ENCODE measurements around the gene STIM1.
"Not testable (repeated sequence)": the region's sequence is repeated elsewhere in the genome, so short reads cannot be mapped to it uniquely, and the experiment has no call there.

Gene STIM1

DNA sequence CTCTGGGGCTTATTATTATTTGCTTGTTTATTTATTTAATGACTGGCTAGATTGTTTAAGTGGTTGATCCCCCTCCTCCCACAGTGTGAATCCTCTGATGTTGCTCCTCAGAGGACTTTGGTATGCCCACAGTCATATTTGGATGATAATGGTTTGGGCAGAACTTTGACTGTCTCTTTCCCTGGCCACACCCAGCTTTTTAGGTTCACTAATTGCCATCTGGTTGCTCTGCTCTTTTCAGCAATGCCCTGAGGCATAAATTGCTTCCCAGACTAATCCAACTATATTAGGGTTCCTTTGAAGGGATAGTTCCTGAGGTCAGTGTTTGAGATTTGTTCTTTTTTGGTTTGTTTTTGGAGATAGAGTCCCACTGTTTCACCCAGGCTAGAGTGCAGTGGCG lies 139.8 kb downstream of the STIM1 start (continued):
- TF ChIP-seq, protein P1, sequence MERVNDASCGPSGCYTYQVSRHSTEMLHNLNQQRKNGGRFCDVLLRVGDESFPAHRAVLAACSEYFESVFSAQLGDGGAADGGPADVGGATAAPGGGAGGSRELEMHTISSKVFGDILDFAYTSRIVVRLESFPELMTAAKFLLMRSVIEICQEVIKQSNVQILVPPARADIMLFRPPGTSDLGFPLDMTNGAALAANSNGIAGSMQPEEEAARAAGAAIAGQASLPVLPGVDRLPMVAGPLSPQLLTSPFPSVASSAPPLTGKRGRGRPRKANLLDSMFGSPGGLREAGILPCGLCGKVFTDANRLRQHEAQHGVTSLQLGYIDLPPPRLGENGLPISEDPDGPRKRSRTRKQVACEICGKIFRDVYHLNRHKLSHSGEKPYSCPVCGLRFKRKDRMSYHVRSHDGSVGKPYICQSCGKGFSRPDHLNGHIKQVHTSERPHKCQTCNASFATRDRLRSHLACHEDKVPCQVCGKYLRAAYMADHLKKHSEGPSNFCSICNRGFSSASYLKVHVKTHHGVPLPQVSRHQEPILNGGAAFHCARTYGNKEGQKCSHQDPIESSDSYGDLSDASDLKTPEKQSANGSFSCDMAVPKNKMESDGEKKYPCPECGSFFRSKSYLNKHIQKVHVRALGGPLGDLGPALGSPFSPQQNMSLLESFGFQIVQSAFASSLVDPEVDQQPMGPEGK (CRISPR knock-in tag; IDR thresholded peaks at IDR 0.05; ENCODE audit: borderline replicate concordance) = no peak

DNA sequence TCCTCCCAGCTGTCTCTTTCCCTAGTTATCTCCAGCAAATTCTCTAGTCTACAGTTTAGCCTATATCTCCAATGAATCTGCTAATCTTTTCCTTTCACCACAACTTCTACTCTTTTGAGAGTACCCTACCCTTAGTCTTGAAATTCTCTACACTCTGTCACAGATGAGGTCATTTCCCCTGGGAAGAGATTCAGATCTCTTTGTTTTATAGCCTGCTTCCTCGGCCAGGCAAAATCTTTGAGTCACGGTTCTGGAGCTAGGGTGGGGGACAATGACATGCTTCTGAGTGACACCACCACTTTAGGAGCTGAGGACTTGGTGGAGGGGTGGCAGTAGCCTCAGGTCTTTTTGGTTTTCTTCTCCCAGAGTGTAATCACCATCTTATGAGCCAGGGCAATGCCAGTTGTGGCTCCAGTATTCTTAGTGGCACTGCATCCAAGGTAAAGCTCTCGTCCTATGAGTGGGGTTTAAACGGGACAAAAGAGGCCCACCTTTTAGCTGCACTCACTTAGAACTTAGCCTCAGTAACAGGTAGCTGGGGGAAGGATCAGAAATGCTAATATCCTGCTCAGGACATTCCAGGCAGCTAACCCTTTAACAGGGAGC lies 140.6 kb downstream of the STIM1 start:
- peak; percentile 19; the same call in 2 of the 3 replicates for ATAC-seq
- TF ChIP-seq, protein P2, sequence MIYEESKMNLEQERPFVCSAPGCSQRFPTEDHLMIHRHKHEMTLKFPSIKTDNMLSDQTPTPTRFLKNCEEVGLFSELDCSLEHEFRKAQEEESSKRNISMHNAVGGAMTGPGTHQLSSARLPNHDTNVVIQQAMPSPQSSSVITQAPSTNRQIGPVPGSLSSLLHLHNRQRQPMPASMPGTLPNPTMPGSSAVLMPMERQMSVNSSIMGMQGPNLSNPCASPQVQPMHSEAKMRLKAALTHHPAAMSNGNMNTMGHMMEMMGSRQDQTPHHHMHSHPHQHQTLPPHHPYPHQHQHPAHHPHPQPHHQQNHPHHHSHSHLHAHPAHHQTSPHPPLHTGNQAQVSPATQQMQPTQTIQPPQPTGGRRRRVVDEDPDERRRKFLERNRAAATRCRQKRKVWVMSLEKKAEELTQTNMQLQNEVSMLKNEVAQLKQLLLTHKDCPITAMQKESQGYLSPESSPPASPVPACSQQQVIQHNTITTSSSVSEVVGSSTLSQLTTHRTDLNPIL (CRISPR knock-in tag; IDR thresholded peaks at IDR 0.05; ENCODE audit: low read depth) = 0 out of 2 replicates have a peak, but pooled peaks have one; percentile 33
- TF ChIP-seq, protein P3, sequence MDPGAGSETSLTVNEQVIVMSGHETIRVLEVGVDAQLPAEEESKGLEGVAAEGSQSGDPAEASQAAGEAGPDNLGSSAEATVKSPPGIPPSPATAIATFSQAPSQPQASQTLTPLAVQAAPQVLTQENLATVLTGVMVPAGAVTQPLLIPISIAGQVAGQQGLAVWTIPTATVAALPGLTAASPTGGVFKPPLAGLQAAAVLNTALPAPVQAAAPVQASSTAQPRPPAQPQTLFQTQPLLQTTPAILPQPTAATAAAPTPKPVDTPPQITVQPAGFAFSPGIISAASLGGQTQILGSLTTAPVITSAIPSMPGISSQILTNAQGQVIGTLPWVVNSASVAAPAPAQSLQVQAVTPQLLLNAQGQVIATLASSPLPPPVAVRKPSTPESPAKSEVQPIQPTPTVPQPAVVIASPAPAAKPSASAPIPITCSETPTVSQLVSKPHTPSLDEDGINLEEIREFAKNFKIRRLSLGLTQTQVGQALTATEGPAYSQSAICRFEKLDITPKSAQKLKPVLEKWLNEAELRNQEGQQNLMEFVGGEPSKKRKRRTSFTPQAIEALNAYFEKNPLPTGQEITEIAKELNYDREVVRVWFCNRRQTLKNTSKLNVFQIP (CRISPR knock-in tag; IDR thresholded peaks at IDR 0.05; ENCODE audit: borderline replicate concordance, low read depth) = no peak

DNA sequence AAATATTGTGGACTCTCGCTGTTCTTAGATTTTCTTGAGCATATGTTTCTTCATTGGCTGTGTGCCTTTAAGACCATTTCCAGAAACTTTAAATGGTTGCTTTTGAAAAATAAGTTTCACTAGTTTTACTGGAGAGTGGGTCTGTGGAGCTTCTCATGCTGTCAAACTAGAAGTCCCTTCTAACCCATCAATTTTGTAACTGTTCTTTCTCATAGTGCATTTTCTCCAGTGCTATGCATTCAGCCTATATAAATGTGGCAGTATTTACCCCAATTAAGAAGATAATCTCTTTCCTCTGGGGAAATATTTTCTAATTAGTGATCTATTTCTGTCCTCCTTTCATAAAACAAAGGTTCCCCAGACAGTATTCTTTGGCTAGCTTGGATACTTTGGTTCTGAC lies 141.2 kb downstream of the STIM1 start:
- peak; percentile 56 for ATAC-seq
- TF ChIP-seq, protein P4, sequence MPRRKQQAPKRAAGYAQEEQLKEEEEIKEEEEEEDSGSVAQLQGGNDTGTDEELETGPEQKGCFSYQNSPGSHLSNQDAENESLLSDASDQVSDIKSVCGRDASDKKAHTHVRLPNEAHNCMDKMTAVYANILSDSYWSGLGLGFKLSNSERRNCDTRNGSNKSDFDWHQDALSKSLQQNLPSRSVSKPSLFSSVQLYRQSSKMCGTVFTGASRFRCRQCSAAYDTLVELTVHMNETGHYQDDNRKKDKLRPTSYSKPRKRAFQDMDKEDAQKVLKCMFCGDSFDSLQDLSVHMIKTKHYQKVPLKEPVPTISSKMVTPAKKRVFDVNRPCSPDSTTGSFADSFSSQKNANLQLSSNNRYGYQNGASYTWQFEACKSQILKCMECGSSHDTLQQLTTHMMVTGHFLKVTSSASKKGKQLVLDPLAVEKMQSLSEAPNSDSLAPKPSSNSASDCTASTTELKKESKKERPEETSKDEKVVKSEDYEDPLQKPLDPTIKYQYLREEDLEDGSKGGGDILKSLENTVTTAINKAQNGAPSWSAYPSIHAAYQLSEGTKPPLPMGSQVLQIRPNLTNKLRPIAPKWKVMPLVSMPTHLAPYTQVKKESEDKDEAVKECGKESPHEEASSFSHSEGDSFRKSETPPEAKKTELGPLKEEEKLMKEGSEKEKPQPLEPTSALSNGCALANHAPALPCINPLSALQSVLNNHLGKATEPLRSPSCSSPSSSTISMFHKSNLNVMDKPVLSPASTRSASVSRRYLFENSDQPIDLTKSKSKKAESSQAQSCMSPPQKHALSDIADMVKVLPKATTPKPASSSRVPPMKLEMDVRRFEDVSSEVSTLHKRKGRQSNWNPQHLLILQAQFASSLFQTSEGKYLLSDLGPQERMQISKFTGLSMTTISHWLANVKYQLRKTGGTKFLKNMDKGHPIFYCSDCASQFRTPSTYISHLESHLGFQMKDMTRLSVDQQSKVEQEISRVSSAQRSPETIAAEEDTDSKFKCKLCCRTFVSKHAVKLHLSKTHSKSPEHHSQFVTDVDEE (CRISPR knock-in tag; IDR thresholded peaks at IDR 0.05) = 0 out of 2 replicates have a peak, but pooled peaks have one; percentile 17
- TF ChIP-seq ESRRG (CRISPR knock-in tag; IDR thresholded peaks at IDR 0.05) (no peak), ZNF8 (CRISPR knock-in tag; IDR thresholded peaks at IDR 0.05) (no peak), ISL1 (CRISPR knock-in tag; IDR thresholded peaks at IDR 0.05) (peak; percentile 68)

DNA sequence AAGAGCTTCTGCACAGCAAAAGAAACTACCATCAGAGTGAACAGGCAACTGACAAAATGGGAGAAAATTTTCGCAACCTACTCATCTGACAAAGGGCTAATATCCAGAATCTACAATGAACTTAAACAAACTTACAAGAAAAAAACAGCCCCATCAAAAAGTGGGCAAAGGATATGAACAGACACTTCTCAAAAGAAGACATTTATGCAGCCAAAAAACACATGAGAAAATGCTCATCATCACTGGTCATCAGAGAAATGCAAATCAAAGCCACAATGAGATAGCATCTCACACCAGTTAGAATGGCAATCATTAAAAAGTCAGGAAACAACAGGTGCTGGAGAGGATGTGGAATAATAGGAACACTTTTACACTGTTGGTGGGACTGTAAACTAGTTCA lies 149.3 kb downstream of the STIM1 start:
- not testable (repeated sequence) for ATAC-seq

DNA sequence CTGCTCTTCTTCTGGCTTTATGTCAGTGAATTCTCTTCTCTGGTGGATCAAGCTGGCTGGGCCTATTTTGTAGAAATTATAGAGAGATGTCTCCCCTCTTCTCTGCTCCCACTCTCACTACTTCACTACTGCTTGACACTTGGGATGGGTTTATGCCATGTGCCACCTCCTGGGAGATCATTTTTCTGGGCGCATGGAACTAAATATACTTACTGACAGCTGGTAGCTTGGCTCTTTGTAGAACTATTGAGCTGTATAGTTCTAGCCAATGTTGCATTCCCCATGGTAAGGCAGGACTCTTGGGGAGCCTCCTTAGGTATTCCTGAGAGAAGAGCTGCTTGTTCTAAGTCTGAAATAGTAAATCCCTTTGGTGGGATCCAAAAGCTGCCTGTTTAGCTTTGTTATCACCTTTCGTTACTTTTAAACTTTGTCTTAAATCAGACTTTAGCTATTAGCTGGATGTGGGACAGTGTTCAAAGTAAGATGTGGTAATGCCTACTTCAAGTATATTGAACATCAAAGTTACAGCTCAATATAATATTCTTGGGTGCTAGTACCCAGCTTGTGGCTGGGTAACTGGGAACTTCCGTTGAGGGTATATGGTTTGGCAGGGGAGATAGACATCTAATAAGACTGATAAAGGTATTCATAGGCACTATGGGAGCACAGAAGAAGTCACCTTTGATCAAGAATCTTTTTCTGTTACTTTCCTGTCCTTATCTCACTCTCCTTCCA lies 151.6 kb downstream of the STIM1 start:
- TF ChIP-seq ZFP30 (CRISPR knock-in tag; IDR thresholded peaks at IDR 0.05) (no peak), TOX (CRISPR knock-in tag; IDR thresholded peaks at IDR 0.05; ENCODE audit: borderline replicate concordance) (no peak), BACH2 (CRISPR knock-in tag; IDR thresholded peaks at IDR 0.05; ENCODE audit: borderline replicate concordance) (no peak), GLIS3 (CRISPR knock-in tag; IDR thresholded peaks at IDR 0.05) (no peak)
- TF ChIP-seq, protein P4 (CRISPR knock-in tag; IDR thresholded peaks at IDR 0.05) = no peak
- TF ChIP-seq, protein P5, sequence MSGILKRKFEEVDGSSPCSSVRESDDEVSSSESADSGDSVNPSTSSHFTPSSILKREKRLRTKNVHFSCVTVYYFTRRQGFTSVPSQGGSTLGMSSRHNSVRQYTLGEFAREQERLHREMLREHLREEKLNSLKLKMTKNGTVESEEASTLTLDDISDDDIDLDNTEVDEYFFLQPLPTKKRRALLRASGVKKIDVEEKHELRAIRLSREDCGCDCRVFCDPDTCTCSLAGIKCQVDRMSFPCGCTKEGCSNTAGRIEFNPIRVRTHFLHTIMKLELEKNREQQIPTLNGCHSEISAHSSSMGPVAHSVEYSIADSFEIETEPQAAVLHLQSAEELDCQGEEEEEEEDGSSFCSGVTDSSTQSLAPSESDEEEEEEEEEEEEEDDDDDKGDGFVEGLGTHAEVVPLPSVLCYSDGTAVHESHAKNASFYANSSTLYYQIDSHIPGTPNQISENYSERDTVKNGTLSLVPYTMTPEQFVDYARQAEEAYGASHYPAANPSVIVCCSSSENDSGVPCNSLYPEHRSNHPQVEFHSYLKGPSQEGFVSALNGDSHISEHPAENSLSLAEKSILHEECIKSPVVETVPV (CRISPR knock-in tag; IDR thresholded peaks at IDR 0.05) = no peak
- no peak for ATAC-seq

Measured in SK-N-SH treated with all-trans-retinoic acid at 6 μM for 48 hours (cell line).